Fibroblast of peridontal ligament (primary cell): ENCODE measurements around the gene TFPI2.

Experiments used
- DNase-seq: peaks from one replicate; pipeline ENCODE4 v3.0.0-alpha.2; 2010; ENCODE audit errors: extremely low read depth

TFPI2 gene

DNA sequence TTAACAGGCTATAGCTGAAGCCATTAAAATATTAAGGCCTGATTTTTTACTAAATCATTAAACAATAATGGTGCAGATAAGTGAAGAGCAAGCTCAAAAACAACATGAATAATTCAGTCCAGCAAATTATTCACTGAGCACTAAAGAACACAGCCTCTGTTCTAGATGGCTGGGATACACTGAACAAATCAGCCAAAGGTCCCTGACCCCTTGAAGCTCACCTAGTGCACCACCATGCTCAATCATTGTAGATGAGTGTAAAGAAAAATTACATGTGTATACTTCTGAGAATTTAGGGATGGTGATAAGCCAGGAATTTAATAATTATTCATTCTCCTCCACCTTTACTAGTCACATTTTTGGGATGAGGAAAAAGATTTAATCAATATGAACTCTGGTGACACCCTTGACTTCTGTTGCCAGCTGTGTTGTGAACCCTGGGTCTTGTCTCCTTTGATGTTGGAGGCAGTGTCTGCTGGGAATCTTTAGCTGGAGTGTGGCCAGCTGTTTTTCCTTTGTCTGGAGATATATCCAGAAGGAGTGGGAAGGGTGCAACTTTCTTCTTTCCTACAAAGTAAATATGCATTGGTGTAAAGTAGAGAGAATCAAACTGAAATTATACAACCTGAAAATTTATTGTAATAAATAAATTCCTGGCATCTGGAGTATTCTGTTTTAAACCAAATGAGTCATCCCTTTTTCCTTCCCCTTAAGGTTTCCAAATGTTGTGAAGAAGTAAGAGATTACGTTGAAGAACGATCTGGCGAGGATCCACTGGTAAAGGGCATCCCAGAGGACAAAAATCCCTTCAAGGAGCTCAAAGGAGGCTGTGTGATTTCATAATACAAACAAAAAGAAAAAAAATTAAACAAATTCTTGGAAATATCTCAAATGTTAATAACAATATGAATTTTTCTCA, 19.8 kb upstream of the TFPI2 start:
- peak; percentile 86 for DNase-seq

DNA sequence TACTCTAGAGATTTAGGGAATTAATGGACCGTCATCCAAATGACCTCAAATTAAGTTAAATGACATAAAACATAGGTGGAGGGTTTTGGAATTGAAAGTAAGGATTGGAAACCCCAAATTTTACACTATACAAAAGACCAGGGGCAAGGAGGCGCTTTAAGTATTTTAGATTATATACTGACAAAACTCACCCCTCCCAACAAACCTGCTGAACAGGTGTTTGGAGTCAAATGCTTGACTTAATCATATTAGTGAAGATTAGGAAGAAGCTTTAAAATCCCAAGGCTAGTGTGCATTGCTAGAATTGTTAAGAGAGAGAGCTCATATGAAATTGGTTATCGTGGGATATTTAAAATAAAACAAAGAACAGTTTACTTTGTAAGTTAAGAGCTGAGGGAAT, 15.7 kb upstream of the TFPI2 start, which contains the start of gene GNGT1:
Gene GNGT1 (plus strand): TSS at position 301 of the 400 bp plus-strand sequence. CDS start 180 bp downstream, outside the sequence.
- DNase-seq, result peak; percentile 75

DNA sequence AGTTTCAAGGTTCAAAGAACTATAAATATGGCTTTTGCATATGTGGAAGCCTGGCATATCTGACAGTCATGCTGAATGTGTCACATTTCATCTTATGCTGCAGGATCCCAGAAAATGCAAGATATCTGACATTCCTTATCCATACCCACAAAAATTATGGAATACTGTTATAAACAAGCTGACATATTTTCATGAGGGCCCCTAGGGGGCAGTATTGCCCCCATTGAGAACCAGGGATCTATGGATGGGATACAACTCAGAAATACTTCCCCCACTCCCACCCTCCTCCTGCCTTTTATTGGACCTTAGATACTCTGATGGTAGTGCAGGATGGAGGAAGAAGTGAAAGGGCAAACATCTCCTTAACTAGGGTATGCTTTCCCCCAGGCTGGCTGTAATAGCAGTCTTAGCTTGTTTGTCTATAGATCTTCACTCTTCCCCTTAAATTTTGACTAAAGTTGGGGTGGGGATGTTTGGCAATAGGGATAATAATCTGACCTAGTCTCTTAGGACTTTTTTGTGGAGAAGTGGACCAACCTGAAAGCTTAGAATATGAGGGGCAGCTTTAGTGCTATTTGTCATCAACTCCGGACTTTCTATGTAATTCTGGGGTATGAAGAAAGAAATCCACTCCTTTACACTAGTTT, 12.3 kb upstream of the TFPI2 start:
- peak; percentile 76 for DNase-seq

DNA sequence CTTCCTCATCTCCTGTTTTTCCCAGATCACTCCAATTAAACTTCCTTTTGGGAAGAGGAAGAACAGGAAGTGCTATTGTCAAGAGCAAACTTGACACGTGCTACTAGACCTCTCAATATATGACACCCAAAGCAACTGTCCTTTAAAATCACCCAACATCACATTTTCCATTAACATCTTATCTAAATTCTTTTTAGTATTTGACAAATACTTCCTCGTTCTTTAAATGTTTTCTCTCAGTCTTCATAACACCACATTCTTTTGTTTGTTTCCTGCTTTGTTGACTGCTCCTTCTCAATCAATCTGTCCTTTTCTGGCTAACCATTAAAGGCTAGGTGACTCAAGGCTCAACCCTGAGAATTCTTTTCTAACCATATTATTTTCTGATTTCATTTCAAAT, 7.1 kb upstream of the TFPI2 start:
- no peak for DNase-seq

DNA sequence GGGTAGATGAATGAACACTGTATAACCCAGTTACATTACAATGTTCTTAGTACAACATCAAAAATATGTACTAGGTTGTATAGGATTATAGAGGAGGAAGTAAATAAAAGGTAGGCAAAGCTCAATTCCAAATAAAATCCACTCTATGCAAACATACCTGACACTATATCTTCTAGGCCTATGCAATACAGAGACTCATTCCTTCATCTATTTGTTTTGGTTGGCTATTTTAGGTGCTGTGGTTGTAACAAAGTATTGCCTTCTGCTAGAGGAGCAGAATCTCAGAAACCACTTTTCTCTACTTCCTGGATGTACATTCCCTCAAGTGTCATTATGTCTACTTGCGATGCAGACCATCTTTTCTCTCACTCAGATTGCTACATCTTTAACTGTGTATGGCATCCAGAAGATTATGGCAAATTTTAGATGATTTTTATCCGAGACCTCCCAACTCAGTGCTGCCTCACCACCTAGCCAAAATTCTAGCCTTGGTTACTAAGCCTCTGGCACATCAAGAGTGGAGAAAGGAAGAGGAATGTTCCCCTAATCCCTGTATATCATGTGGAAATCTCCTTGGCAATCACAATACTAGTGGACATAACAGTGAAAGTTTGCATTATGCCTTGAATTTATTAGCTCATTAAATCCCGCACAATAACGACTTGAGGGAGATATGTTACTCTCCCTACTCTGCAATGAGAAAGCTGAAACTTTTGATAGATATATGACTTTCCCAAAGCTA, 5.5 kb upstream of the TFPI2 start:
- DNase-seq, result no peak

DNA sequence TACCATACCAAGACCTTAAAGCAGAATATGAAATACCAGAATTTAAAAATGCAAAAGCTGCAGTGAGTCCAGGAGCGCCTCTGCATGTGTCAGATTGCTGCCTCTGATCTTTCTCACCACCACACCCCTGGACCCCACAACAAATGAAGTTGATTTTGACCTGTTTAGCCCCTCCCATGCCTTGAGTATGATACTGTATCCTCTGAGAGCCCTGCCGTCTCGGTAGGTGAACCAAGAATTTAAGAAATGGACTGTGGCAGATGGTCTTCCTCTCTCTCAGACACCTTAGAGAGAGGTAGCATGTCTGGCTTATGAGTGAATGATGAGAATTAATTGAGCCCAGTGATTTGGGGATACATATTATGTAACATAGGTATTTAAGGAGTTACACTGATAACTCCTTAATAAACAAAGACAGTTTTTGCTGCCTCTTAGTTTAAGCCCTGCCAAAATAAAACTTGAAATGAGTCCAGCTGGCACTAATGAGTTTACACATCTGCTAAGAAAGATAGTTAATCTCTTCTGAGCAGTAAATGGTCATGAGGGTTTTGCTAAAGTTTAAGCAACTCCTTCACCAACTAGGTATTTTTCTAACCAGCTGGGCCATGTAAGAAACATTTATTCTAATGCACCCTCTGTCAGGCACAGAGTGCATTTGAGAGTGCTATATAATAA, 4.5 kb upstream of the TFPI2 start:
- peak; percentile 29 for DNase-seq

DNA sequence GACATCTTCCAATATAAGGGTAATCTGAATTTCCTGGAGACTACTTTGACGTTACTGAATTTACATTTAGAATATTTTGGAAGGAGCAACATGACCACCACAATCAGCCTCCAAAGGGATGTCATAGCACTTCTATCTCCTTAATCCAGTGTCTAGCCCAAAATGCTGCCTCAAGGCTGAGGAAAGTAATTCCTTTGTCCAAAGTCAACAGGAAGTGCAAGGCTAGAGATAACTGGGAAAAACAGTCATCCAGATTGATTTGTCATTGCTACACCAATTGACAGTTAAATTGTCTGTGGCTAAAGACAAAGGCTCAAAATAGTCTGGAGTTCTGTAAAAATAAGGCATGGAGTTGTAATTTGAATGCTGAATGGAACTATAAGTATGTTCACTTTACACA, 3.9 kb upstream of the TFPI2 start:
- DNase-seq, result no peak

DNA sequence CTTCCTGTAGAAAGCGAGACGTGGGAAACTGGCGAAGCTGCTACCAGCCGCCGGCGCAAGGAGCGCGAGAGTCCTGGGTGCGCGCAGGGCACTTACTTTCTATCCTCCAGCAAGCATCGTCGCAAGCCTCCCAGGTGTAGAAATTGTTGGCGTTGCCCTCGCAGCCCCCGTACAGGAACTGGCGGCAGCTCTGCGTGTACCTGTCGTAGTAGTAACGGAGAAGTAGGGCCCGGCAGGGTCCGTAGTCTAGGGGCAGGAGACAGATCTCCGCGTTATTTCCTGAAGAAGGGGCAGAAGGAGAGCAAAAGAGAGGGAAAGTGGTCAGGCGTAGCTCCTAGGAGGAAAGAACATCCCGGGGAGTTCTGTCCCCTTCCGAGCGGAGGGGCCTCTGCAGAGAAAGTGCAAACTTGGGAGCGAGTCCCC, 501 bp downstream of the TFPI2 start:
- DNase-seq, result peak; percentile 69

DNA sequence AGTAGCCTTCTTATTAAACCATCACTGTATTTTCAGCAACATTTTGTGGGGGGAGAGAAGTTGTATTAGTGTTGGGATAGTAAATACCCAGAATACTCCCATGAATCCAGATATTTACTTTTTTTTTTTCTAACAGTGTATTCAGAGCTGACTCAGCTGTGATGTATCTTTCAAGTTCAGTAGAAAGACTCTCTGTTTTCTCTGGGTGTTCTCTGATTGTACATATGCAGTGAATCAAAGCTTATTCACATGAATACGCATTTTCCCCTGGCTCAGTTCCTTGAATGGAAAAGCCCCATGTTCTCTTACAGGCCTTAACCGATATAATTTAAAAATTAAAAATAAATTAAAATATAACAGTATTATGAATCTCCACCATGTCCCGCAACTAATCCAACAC, 1.3 kb downstream of the TFPI2 start:
- DNase-seq, result peak; percentile 84

DNA sequence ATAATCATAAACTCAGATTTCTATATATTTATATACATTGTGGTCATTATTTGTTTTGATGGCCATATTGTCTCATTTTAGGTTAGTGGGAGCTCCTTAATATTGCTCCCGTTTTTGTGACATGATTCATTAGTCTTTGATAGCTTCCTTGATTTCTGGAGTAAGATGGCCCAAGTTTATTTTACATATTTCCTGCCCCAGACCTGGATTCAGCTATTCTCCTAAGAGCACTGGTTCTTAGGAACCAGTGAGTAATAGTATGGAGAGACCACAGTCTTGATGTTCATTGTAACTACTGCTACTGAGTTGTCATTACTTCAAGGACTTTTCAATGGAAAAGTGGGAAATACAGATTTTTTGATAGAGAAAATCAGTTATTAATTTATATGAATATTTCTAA, 6.0 kb downstream of the TFPI2 start:
- no peak for DNase-seq

DNA sequence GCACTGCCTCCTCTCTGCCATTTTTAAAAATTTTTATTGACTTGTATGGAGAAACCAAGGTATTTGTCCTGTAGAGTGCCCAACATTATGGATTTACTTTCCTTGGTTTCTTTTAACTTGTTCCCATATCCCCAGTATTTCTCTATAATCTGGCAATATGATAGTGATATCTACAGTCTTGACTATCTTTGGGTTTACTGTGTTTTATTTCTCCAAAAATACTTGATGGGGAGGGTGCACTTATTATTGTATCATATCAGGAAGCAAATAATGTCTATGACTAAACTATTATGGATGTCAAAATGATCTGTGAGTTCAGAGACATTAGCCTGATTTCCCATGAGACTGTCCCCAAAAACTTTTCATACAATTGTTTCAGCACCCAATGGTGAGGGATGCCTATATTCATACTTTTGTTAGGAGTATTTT, 6.6 kb downstream of the TFPI2 start:
- no peak for DNase-seq

DNA sequence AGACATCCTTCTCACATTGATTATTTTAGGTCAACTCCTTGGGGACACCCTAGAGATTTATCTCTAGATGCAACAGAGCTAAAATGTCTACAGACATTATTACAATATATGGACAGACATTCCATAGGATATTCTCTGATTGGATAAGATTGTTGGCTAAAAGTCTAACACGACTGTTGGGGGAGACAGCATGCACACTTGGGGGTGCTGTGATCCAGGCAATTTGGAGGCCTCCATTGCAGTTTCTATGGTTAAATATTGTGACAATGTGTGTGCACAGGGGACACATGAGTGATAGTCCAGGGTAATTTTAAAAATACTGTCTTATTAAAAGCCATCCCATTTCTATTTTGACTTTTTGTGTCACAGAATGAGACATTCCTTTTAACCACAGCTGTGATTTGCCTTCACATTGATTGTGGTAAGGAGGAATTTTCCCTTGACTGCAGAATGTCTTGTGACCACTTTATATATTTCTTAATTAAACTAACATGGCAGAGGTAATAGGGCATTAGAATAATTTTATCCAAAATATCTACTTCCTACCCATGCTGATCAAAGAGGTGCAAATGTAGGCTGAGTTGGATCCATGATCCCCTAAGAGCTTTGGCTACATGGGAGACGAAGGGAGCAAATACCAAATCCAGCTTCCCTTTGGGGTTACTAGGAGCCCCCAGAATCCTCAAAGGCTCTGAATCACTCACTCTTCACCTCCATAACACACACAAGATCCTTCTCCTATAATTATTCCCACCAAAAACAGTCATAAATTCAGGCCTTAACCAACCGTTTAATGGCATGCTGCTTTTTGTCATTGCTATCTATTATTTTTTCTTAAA, 7.3 kb downstream of the TFPI2 start:
- no peak for DNase-seq

DNA sequence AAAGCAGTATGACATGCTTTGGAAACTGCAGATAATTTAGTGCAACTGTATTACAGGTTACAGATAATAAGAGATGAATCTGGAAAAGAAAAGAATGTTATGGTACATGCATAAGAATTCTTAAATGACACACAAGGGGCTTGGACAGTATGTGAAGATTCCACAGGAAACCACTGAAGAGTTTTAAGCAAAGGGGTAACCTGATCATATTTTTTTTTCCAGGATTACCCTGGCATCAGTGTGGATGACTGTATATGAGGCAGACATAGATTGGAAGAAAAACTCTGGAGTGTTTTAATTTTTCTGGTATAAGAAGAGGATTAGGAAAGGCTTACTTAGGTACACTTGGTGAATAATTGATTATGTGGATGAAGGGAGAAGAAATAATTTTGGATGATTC, 8.1 kb downstream of the TFPI2 start:
- no peak for DNase-seq

DNA sequence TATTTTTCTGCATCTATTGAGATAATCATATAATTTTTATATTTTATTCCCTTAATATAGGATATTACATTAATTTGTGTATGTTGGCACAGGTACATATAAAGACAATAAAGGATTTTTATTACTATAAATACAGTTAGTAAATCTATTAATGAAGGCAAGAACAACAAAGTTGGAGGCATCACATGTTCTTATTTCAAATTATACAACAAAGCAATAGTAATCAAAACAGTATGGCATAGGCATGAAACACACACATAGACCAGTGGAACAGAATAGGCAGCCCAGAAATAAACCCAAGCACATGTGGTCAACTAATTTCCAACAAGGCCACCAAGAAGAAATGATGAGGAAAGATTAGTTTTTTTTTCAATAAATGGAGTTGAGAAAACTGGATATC, 11.2 kb downstream of the TFPI2 start:
- no peak for DNase-seq

DNA sequence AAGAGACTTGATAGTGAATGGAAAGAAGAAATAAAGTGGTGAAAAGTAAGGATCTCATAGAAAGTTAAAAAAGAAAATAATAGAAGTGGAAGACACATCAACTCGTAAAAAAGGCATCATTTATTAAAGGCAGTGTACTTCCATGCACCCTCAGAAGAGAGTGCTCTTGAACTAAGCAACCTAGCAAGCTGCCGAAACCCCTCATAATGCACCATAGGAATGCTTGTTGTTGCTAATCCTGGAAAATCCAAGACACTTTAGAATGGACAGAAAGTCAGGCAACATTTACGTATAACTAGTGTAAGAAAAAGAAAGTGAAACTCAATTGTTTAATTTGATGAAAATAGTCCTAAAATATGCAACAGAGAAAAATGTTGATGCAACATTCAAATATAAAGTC, 12.8 kb downstream of the TFPI2 start:
- DNase-seq, result no peak

DNA sequence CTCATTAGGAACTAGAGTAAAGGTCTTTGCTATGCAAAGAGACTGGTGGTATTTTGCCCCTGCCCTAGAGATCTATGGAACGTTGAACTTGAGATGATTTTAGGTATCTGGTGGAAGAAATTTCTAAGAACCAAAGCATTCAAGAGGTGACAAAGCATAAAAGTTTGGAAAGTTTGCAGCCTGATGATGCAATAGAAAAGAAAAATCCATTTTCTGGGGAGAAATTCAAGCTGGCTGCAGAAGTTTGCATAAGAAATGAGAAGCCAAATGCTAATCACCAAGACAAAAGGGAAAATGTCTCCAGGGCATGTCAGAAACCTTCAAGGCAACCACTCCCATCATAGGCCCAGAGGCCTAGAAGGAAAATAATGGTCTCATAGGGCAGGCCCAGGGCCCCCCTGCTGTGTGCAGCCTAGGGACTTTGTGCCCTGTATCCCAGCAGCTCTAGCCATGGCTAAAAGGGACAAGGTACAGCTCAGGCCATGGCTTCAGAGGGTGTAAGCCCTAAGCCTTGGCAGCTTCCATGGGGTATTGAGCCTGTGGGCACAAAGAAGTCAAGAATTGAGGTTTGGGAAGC, 16.5 kb downstream of the TFPI2 start:
- DNase-seq, result peak; percentile 28

DNA sequence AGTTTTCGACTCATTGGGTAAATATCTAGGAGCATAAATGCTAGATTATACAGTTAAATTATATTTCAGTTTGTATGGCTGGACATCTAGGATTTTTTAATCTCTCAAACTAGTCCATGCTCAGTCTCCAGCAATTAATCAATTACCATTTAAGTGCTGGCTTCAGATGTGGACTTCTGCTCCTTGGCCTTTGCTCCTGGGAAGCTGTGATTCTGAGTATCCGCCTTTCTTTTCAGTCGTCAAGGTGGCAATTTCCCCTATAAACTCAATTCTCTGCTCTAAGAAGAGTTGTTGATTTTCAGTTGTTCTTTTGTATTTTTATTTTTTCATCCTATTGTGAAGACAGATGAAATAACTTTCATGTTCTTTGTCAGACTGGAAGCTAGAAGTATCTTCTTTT, 23.7 kb downstream of the TFPI2 start:
- no peak for DNase-seq

DNA sequence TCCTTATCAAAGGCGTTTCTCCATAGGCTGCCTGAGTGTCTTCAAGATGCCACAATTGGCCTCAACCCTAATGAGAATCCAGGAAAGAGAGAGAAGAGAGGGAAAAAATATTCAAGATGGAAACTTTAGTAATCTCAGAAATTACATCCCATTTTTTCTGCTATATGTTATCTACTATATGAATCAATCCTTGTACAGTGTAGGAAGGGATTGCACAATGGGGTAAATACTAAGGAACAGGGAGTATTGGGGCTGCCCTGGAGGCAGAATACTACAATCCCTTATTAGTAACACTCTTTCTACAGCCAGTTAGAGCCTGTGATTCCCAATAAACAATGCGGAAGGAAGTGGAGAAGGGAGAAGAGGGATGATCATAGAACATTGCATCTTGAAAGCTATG, 27.9 kb downstream of the TFPI2 start:
- DNase-seq, result no peak

DNA sequence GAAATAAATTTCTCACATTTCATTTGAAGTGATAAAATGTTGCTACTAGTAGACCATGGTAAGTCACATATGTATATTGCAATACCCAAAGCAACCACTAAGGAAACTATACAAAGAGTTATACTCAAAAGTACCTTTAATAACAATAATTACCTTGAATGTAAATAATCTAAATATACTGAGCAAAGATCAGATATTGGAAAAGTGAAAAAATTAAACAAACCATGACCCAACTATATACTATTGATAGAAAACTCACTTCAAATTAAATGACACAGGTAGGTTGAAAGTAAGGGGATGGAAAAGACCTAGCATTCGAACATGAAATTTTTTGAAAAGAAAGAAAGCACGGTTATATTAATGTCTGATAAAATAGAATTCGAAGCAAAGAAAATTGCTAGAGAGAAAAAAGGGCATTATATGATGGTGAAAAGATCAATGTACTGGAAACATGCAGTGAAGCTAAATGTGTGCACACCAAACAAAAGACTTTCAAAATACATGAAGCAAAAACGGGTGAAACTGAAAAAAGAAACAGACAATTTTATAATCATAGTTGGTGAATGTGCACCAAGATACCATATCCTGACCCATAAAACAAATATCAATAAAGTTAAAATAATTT, 29.1 kb downstream of the TFPI2 start:
- no peak for DNase-seq

DNA sequence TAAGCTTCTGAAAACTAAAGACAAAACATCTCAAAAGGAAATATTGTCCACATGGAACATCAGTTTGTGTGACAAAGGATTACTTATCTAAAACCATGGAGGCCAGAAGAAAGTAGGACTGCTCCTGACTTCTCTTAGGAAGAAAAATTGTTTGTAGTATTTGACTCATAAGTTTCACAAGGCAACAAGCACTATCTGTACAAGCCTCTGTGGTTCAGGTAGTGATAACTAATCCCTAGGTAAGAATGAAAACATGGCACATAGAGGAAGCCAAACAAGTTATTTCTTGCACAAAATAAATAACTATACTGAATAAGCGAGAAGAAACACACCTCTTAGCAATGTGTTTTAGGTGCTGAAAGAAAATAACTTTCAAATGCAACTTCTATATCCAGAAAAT, 30.3 kb downstream of the TFPI2 start:
- no peak for DNase-seq
